ENCODE results near the gene PAX7.

Gene PAX7

DNA sequence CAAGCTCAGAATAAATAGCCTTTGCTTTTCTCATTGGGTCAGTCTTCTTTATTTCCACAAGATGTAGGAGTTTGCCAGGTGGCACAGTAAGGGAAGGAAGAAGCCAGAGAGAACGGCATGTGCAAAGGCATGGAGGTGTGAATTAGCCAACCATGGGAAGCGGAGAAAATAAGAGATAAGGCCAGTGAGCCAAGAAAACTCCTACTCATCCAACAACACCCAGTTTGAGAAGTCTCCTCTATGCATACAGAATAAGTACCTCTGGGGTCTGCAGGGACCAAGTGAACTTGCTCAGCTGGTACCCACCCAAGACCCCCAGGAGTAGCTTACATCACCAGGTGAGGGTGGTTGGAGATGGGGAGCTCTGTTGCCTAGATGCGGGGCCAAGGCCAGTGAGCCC, 162.1 kb downstream of the PAX7 start:
- no peaks in the 10 kb centered on the region for H3K9me3 ChIP-seq (ENCODE audit: insufficient read depth, low read length)
- no peaks in the 10 kb centered on the region for H3K36me3 ChIP-seq (ENCODE audit: insufficient read depth, insufficient read length, low read length)
- no peak for TF ChIP-seq YY1 (IDR thresholded peaks at IDR 0.05; ENCODE audit: insufficient read depth, insufficient read length)
- TF ChIP-seq SUZ12 (IDR thresholded peaks at IDR 0.05; ENCODE audit: extremely low read depth, insufficient read depth, insufficient read length), result no peak
- no peak for TF ChIP-seq ZNF274 (IDR thresholded peaks at IDR 0.05; ENCODE audit: low read depth, low read length)
- H3K9ac ChIP-seq (ENCODE audit: insufficient read length, low read depth), result no peak overlapping the region
- no peaks in the 10 kb centered on the region for H3K27me3 ChIP-seq (ENCODE audit: insufficient read depth, insufficient read length)
- no peak for DNase-seq (ENCODE audit: low read depth, low spot score)
- H3K4me1 ChIP-seq (ENCODE audit: insufficient read depth, insufficient read length), result peaks cover 2% of the 10 kb centered on the region
- H3K4me3 ChIP-seq (ENCODE audit: insufficient read length, low read depth), result no peak overlapping the region

DNA sequence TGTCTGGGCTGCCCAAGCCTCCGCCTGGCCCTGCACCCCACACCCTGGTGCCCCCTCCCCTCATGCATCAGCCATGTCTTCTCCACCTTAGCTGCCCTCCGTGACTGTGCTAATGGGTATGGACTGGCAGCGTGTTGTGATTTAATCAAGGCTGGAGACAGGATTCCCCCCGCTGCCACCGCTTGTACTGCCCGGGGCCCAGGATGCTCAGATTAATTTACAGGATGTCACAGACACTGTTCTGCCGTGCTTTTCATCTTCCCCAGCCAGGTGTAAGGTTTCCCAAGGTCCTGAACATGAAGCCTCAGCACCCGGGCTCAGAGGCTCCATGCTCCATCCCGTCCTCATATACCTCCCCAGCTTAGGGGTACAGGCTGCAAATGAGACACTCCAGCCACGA, 162.5 kb downstream of the PAX7 start:
- no peaks in the 10 kb centered on the region for H3K9me3 ChIP-seq (ENCODE audit: insufficient read depth, low read length)
- no peaks in the 10 kb centered on the region for H3K27me3 ChIP-seq (ENCODE audit: insufficient read depth, insufficient read length)
- no peak for DNase-seq (ENCODE audit: low read depth, low spot score)
- no peak overlapping the region for H3K4me3 ChIP-seq (ENCODE audit: insufficient read length, low read depth)
- peaks cover 2% of the 10 kb centered on the region for H3K4me1 ChIP-seq (ENCODE audit: insufficient read depth, insufficient read length)
- H3K36me3 ChIP-seq (ENCODE audit: insufficient read depth, insufficient read length, low read length), result no peaks in the 10 kb centered on the region
- no peak overlapping the region for H3K9ac ChIP-seq (ENCODE audit: insufficient read length, low read depth)
- TF ChIP-seq ZNF274 (IDR thresholded peaks at IDR 0.05; ENCODE audit: low read depth, low read length) (no peak), YY1 (IDR thresholded peaks at IDR 0.05; ENCODE audit: insufficient read depth, insufficient read length) (no peak), SUZ12 (IDR thresholded peaks at IDR 0.05; ENCODE audit: extremely low read depth, insufficient read depth, insufficient read length) (no peak)

DNA sequence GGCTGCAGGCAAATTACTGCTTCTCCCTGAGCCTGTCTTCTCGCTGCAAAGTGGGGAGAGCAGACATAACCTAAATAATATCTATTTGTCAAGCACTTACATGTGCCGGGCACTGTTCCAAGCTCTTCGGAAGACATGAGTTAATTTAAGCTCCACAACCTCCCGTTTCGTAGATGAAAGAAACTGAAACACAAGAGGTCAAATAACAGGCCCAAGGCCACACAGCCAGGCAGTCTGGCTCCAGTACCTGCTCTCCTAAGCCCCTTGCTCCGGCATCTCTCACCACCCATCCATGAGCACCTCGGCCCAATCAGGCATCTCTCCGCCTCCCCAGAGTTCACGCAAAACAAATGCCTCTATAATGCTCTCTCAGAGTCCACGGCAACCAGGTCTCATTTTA, 163.4 kb downstream of the PAX7 start:
- DNase-seq (ENCODE audit: low read depth, low spot score), result no peak
- Histone ChIP-seq H3K27me3 (ENCODE audit: insufficient read depth, insufficient read length) (no peaks in the 10 kb centered on the region), H3K9me3 (ENCODE audit: insufficient read depth, low read length) (no peaks in the 10 kb centered on the region), H3K4me3 (ENCODE audit: insufficient read length, low read depth) (no peak overlapping the region), H3K4me1 (ENCODE audit: insufficient read depth, insufficient read length) (peaks cover 3% of the 10 kb centered on the region), H3K36me3 (ENCODE audit: insufficient read depth, insufficient read length, low read length) (no peaks in the 10 kb centered on the region), H3K9ac (ENCODE audit: insufficient read length, low read depth) (no peak overlapping the region)
- TF ChIP-seq YY1 (IDR thresholded peaks at IDR 0.05; ENCODE audit: insufficient read depth, insufficient read length) (no peak), SUZ12 (IDR thresholded peaks at IDR 0.05; ENCODE audit: extremely low read depth, insufficient read depth, insufficient read length) (no peak), ZNF274 (IDR thresholded peaks at IDR 0.05; ENCODE audit: low read depth, low read length) (no peak)

GRCh38 chr1:18794561-18794960, 163.9 kb downstream of the PAX7 start:
- Histone ChIP-seq H3K9me3 (ENCODE audit: insufficient read depth, low read length) (no peaks in the 10 kb centered on the region), H3K4me3 (ENCODE audit: insufficient read length, low read depth) (no peak overlapping the region), H3K9ac (ENCODE audit: insufficient read length, low read depth) (no peak overlapping the region), H3K4me1 (ENCODE audit: insufficient read depth, insufficient read length) (peaks cover 4% of the 10 kb centered on the region), H3K27me3 (ENCODE audit: insufficient read depth, insufficient read length) (no peaks in the 10 kb centered on the region), H3K36me3 (ENCODE audit: insufficient read depth, insufficient read length, low read length) (no peaks in the 10 kb centered on the region)
- no peak for TF ChIP-seq SUZ12 (IDR thresholded peaks at IDR 0.05; ENCODE audit: extremely low read depth, insufficient read depth, insufficient read length)
- no peak for TF ChIP-seq YY1 (IDR thresholded peaks at IDR 0.05; ENCODE audit: insufficient read depth, insufficient read length)
- no peak for TF ChIP-seq ZNF274 (IDR thresholded peaks at IDR 0.05; ENCODE audit: low read depth, low read length)
- DNase-seq (ENCODE audit: low read depth, low spot score), result peak; percentile 48

DNA sequence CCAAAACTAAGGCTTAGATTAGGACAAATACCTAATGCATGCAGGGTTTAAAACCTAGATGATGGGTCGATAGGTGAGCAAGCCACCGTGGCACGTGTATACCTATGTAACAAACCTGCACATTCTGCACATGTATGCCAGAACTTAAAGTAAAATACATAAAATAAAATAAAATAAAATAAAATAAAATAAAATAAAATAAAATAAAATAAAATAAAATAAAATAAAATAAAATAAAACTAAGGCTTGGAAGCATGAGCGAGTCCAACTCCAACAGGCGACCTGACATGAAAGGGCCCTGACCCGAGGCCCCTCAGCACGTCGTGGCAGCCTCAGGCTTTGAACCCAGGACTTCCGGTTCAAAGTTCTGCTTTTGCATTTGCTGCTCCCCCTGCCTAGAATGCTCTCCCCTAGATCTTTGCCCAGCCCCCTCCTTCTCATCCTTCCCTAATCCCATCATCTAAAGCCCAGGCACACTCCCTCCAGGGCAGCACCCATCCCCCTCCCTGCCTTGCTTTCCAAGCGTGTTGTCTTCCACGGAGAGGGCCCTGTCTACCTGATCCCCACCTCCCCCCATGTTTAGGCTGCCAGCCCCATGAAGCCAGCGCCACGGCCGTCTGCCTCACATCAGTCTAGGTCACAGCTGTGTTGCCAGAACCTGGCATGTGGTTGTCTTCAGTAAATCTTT, 164.5 kb downstream of the PAX7 start:
- no peaks in the 10 kb centered on the region for H3K9me3 ChIP-seq (ENCODE audit: insufficient read depth, low read length)
- no peak for DNase-seq (ENCODE audit: low read depth, low spot score)
- no peak for TF ChIP-seq ZNF274 (IDR thresholded peaks at IDR 0.05; ENCODE audit: low read depth, low read length)
- TF ChIP-seq YY1 (IDR thresholded peaks at IDR 0.05; ENCODE audit: insufficient read depth, insufficient read length), result no peak
- no peak for TF ChIP-seq SUZ12 (IDR thresholded peaks at IDR 0.05; ENCODE audit: extremely low read depth, insufficient read depth, insufficient read length)
- H3K4me3 ChIP-seq (ENCODE audit: insufficient read length, low read depth), result no peak overlapping the region
- H3K27me3 ChIP-seq (ENCODE audit: insufficient read depth, insufficient read length), result no peaks in the 10 kb centered on the region
- H3K9ac ChIP-seq (ENCODE audit: insufficient read length, low read depth), result no peak overlapping the region
- peaks cover 4% of the 10 kb centered on the region for H3K4me1 ChIP-seq (ENCODE audit: insufficient read depth, insufficient read length)
- H3K36me3 ChIP-seq (ENCODE audit: insufficient read depth, insufficient read length, low read length), result no peaks in the 10 kb centered on the region

- TF ChIP-seq ZNF274 (IDR thresholded peaks at IDR 0.05; ENCODE audit: low read depth, low read length), result no peak
- TF ChIP-seq YY1 (IDR thresholded peaks at IDR 0.05; ENCODE audit: insufficient read depth, insufficient read length), result no peak
- TF ChIP-seq SUZ12 (IDR thresholded peaks at IDR 0.05; ENCODE audit: extremely low read depth, insufficient read depth, insufficient read length), result no peak
- Histone ChIP-seq H3K36me3 (ENCODE audit: insufficient read depth, insufficient read length, low read length) (no peaks in the 10 kb centered on the region), H3K4me3 (ENCODE audit: insufficient read length, low read depth) (no peak overlapping the region), H3K9me3 (ENCODE audit: insufficient read depth, low read length) (no peaks in the 10 kb centered on the region), H3K9ac (ENCODE audit: insufficient read length, low read depth) (no peak overlapping the region), H3K4me1 (ENCODE audit: insufficient read depth, insufficient read length) (peaks cover 4% of the 10 kb centered on the region), H3K27me3 (ENCODE audit: insufficient read depth, insufficient read length) (no peaks in the 10 kb centered on the region)
- no peak for DNase-seq (ENCODE audit: low read depth, low spot score)
Observed at GRCh38 chr1:18796950-18797349, 166.3 kb downstream of the PAX7 start.
